Stimulated activated CD8-positive, alpha-beta memory T cell treated with anti-CD3 and anti-CD28 coated beads, Interleukin-2, amount 100 ng/mL, for 1 hour (primary cell): ENCODE data around the gene SUSD6.

Source experiments
- DNase-seq, 2 donors: peaks; one replicate each; pipeline ENCODE4 v3.0.0-alpha.2; 2020; ENCODE audit warnings: low read depth in 2 of 2

Gene SUSD6

GRCh38 chr14:69760810-69761209 is 149.4 kb downstream of the SUSD6 start:
- DNase-seq = no peak

- DNase-seq = no peak
These were observed 152.5 kb downstream of the SUSD6 start for GRCh38 chr14:69763761-69764510.
